Stimulated activated CD4-positive, alpha-beta T cell treated with anti-CD3 and anti-CD28 coated beads, TNF-alpha, amount 100 ng/mL, for 4 hours (primary cell): Measurements from ENCODE around the gene IGDCC3.
"Not testable (repeated sequence)": the region's sequence is repeated elsewhere in the genome, so short reads cannot be mapped to it uniquely, and the experiment has no call there.

Experiments used
- DNase-seq, 3 experiments: peaks; one replicate each; pipeline ENCODE4 v3.0.0-alpha.2; 2020; ENCODE audit warnings: low read depth in 3 of 3

IGDCC3 gene

DNA sequence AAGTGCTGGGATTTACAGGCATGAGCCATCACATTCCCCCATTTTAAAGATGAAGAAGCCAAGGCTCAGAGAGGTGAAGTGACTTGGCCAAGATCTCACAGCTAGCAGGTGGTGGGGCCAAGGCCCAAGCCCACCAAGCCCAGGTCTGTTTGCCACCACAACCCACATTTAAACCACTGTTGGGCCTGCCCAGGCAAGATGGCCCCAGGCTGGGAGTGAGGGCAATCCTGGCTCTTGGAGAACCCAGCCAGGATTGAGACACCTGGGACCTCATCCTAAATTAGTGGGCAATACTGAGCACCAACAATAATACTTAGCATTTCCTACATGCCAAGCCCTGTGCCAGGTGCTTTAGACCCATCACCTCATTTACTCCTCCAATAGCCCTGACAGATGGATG lies 6.9 kb downstream of the IGDCC3 start:
- DNase-seq: no peak

DNA sequence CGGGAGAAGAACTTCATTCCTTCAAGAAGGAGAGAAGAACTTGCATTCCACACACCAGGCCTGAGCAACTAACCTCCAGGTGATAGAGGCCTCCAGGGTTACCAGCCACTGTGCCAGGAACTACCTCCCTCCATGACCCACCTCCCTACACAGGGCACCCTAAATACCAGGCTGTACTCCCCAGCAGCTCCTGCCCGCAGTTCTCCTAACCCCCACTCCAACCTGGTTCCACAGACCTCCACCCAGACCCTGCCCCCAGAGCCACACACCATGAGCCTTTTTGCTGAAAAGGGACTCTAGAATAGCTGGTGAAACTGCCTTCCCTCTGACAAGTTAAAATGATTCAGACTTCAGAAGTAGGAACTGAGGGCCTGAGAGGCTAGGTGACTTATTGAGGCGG lies 8.2 kb downstream of the IGDCC3 start:
- no peak for DNase-seq

DNA sequence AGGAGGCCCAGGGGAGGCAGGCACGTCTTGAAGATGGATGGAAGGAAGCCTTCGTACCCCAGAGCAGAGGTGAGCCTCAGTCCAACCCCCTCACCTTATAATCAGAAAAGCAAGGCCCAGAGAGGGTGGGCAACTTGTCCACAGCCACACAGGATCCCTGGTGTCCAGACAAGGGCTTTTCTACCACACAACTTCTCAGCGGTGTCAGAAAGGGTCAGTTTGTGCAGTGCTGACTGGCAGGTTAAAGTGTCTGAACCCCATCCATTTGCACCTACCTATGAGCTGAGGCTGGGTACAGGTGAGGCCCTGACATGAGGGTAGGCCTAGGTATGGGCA lies 8.6 kb downstream of the IGDCC3 start:
- DNase-seq: no peak

DNA sequence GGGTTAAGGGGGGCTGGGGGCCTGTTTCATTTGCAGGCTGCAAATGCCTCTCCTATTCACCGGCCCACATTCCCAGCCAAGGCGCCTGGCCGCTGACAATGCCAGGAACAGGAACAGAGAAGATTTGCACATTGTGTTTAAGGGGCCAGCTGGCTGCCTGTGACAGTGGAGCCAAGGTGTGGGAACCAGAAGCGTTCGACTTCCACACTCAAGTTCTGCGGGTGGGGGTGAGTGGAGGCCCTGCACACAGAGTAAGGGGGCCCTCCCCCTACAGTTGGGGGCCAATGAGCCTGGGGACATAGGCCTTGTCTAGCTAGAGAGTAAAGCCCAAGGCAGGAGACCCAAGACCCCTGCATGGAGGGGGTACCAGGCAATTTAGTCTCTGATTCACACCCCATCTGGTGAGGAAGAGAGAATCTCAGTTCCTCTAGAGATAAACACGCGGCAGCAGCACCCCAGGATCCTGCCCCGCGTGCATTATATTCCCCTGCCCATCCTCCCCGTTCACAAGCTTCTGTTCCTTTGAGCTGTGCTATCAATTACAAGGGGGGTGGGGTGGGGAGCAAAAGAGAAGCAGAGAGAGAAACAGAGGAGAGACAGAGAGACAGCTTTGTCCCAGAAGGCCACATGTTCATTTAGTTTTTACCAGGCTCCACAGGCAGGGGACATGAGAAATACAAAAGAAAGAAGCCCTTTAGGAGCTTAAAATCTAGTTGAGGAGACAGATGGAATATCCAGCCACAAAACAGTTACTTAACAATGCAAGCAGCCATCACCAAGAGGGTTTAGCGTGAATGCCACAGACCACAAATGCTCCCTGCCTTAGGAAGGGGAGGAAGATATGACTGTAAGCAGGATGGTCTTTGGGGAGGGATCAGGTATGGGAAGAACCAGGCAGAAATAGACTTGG lies 9.2 kb downstream of the IGDCC3 start:
- no peak for DNase-seq

DNA sequence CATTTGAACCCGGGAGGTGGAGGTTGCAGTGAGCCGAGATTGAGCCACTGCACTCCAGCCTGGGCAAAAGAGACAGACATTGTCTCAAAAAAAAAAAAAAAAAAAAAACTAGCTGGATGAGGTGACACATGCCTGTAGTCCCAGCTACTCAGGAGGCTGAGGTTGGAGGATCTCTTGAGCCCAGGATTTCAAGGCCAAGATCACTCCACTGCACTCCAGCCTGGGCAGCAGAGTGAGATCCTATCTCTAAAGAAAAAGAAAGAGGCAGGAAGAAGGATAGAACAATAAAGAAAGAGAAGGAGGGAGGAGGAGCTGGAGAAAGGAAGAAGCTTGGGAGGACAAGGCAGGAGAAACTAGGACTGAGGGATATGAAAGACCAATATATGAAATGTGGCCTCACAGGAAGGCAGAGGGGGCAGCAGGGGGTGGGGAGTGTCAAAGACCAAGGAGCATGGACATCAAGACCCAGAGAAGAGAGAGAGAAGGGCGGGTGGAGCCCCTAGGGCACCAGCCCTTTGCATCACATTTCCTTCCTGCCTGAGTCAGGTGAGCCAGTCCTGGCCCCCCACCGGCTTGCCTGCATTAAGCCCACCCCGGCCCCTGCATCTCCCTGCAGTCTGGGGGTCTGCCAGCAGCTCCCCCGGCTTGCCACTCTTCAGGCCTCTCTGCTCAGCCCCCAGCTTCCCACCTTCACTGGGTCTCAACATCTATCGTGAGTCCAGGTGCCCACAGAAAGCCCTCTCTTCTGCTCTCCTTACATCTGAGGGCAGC lies 11.5 kb downstream of the IGDCC3 start:
- no peak for DNase-seq

DNA sequence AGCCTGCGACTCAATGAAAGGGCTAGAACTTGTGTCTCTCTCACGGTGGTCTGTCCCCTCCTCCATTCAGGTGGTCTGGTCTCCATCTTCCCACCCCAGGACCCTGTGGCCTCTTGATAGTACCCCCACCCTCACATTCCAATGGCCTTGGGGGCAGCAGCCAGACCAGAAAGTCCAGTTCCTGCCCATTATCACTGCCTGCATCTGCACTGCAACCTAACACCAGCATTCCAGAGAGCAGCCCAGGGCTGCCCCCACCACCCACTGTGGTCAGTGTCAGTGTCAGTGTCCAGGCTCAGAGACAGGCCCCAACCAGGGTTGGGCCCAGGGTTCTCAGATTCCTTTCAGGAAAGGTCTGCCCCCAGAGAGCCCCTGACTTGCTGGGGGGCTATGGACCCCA lies 12.6 kb downstream of the IGDCC3 start:
- DNase-seq: no peak

DNA sequence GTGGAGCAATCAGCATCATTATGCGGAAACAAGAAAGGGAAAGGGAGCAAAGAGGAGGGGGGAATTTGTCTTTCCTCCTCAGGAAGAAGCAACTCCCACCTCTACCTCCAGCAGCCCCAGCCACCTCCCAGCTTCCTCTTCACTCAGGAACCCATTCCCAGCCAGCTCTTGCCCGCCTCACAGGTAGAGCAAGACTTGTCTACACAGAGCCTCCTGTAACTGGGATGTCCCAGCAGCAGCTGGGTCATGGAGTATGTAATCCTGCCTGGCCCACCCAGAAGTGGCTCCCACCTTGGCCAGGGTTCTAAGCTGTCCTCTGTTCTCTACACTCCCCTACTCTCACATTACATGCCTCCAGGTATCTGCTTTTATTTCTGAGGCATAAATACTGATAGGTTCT lies 14.0 kb downstream of the IGDCC3 start:
- DNase-seq: no peak

DNA sequence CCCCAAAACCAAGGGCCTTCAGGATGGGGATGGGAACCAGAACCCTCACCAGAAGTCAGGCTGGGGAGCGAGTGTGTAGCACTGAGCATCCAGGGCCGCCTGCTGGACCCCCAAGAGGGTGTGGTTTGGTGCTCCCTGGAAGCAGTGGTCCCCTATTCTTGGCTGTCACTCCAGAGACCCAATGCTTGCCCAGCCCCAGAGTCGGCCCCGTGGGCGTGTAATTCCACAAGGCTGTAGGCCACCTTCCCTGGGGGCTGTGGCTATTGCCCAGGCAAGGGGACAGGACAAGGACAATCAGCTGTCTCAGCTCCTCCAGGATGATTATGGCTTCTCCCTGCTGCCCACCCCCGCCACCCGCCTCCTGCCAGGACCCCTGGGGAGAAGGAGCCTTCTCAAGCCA lies 14.5 kb downstream of the IGDCC3 start:
- DNase-seq: no peak

DNA sequence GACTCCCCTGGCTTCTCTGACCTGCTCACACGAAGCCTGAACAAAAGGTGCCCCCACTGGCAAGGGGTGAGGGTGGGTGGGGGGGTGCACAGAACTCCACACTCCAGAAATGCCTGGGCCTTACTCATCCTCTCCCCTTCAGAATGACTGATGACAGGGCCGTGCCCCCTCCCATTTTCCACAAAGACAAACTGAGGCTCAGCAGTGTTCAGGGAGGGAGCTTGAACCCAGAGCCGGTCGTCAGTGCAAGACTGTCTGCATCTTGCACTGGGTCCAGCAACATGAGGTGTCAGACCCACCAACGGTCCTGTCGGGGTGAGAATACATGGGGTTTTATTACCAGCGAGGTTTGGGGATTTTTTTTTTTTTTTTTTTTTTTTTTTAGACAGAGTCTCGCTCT lies 15.3 kb downstream of the IGDCC3 start:
- no peak for DNase-seq

DNA sequence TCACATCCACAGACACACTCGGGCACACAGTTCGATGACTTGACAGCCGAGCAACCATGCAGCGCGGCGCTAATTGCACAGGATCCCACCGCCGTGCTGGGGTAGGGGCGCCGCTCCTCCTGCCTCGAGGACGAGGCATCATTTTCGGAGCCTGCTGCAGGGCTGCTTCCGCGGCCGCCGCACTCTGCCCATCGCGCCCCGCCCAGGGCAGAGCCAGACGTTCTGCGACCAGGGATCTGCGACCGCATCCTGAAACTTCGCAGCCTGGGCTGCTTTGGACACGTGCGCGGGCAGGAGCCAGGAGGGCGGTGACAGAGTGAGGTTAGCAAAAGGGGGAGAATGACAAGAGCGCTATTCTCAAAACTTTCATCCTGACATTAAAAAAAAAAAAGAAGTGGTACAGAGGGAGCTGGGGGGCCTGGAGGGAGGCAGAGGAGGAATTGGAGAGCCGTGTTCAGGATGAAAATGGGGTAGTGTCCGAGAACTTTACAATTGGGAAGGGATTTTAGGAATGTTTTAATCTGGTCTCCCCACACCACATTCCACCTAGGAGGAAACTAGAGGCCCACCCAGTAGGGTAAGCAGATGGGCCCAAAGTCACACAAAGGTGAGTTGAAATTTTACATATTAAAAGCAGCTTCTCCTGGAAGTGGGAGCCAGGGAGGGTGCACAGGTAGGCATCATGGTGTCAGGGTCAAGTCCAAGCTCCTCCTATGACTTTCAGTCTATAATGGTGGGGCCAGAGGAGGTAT lies 15.9 kb downstream of the IGDCC3 start:
- DNase-seq: no peak

DNA sequence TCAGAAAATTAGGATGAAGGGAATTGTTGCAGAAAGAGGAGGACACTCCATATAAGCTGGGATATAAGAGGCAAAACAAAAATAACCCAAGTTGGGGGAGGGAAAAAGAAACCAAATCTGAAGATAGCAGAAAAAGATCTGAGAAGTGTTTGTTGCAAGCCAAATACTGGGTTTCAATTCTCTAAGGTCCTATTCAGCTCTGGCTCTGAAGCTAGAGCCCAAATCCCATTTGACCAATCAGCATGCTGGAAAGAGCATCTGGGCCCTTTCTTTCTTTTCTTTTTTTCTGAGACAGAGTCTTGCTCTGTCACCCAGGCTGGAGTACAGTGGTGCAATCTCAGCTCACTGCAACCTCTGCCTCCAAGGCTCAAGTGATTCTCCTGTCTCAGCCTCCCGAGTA lies 17.3 kb downstream of the IGDCC3 start:
- no peak for DNase-seq

DNA sequence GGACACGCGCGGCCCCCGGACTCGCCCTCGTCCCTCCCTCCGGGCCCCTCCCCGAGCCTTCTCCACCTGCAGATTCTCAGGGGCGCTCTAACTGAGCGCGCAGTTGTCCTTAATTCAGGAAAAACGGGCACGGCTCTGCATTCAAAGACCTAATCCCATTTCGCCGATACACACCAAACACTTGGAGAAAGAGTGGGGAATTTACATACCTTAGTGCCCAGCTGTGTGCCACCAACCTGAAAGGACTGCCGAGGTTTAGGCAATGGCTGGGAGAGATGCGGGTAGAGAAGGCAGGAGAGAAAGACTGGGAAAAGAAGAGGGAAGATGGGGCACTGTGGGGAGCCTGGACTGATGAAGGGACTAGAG lies 21.8 kb downstream of the IGDCC3 start:
- DNase-seq: no peak

DNA sequence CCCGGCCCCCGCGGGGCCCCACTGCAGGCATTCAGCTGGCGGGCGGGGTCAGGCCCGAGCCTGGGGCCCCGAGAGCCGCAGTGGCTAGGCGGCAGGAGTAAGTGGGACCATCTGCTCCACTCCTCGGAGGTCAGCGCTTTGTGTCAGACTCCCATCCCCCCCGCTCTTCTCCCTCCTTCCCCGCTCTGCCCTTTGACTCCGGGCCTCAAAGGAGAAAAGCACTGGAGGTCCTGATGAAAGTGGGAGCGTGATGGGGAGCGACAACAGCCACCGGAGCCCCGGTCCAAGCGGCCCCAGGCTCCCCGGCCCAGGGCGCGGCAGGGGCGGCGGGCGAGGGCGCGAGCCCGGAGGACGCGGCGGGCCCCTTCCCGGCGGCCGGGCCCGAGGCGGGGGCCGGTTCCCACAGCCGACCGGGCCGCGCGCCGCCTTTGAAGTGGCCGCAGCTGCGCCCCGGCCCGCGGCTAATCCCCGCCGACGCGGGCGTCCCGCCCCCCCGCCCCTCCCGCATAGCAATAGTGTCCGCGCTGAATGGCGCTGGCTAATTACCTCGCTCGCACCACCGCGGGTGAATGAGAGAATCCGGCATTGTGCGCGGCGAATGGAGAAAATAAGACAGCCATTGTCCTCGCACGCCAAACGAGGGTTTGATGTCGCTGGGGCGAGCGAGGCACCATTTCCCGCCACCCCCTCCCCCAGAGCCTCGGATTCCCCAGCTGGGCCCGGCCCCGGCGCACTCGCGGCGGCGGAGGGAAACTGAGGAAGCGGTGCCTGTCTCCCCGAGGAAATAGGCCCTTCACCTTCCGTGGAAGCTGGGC lies 22.4 kb downstream of the IGDCC3 start:
- DNase-seq: no peak

DNA sequence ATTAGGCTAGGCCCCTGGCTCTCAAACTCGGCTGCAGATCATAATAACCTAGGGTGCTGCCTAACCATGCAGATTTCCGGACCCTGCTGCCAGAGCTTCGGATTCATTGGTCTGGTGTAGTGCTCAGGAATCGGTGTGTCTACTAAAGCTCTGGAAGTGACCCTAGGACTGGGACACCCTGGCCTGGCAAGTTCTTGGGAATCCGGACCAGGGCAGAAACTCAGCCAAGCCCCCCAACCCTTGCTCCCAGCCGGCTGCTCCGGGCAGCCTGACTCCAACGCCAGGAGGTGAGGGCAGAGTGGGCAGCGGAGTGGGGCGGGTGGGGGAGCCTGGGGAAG lies 23.0 kb downstream of the IGDCC3 start:
- DNase-seq: no peak

DNA sequence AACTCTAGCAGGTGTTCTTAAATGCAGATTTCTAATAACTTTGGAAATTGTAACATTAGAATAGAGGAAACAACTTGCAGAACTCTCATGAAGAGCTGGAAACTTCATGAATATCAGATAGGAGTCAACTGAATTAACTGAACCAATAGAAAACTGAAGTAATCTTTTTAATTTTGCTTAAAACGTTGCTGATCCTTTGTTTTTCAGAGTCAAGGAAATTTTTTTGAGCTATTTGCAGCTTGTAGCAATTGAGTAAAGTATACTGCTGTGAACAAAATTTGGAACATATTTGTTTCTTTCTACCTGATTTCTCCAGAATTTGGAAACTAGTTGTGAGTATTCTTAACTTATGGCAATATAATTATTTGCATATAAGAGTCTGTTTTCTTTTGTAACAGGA lies 25.8 kb downstream of the IGDCC3 start:
- DNase-seq: not testable (repeated sequence)

DNA sequence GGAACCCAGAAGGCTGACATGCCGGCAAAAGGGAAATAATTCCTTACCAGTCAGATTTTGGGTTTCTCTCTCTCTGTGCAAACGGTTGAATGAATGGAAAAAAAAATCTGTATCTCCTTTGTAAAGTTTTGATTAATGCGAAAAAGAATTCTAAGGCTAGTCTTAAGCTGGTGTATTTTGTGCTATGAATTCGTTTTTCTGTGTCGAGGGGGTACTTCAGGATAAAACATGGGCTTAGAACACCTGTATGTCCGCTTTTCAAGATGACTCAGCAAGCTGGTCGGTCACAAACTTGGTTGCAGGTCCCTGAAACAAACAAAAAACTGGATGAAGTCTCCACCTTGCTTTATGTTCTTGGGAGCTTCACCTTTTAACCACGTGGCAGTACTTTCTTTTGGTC lies 28.5 kb downstream of the IGDCC3 start:
- no peak for DNase-seq

DNA sequence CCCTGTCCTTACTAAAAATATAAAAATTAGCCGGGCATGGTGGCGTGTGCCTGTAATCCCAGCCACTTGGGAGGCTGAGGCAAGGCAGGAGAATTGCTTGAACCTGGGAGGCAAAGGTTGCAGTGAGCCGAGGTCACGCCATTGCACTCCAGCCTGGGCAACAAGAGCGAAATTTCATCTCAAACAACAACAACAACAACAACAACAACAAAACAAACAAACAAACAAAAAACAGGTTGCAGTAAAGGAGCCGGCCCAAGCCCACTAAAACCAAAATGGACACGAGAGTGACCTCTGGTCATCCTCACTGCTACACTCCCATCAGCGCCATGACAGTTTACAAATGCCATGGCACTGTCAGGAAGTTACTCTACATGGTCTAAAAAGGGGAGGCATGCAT lies 30.0 kb downstream of the IGDCC3 start:
- not testable (repeated sequence) for DNase-seq

DNA sequence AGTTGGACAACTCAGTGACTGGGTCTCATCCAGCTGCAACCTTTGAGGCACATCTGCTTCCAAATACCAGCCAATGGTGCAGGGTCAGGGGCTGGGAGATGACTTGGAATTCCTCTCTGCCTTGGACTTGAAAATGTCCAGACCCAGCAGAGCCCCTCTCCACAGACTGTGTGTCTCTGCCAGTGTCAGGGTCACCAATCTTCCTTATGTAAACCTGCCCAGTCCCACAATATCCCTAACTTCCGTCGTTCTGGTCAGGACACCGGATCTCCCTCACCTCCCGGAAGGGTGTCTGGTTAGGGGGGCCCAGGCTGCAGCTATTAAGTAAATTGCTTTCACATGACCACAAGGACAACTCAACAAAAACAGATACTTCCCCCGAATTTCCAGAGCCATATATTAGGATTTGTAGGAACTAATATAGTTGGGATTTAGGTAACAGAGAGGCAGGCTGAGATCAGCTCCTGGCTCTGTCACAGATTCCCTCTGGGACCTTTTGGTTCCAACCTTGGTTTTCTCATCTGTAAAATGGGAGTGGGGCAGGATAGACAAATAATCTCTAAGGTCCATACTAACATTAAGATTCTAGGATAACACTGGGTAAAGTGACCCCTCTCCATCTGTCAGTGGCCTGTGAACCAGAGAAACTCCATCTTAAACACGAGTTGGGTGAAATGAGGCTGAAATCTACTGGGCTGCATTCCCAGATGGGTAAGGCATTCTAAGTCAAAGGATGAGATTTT lies 30.8 kb downstream of the IGDCC3 start:
- no peak for DNase-seq

DNA sequence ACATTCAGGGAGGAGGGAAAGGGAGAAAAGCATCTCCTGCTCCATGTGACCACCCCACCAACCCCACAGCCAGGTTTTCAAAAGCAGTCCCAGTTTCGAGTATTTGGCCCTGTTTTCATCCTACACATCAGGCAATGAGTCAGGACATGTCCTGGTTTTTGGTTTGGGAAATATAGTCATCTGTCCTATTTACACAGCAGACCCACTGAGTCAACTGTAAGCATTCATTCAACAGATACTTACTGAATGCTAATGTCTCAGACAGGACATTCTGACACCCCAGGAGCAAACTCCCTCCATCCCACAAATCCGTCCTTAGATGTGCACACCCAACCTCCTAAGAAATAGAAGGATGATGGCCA lies 32.9 kb downstream of the IGDCC3 start:
- DNase-seq: no peak

DNA sequence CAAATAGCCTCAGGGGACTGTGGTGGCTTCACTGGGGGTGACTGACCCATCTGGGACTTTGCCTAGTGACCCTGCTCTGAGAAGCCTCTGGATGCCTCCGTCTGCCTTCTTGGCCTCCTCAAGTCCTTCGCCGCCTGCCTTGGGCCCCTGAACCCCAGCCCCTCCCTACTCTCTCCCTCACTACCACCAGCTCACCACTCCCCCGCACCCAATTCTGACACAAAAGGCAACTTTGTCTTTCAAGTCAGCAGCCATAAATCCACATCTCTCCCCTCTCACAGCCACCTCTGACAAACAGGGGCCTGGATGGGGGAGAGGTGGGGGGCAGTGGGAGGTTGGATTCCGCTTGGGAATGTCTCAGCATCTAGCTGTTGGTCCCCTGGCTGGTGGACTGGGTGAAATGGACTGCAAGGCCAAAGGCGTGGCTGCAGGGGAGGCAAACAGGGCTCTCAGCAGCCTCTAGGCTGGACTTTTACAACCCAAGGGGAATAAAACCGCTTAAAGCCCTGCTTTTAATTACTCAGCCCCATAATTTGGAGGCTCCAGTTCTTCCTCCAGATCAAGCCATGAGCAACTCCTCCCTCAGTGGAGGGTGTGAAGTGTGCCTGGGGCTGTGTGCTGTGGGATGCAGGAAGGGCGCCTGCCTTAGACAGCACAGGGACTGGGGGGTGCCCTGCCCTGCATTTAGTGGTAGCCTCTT lies 33.4 kb downstream of the IGDCC3 start:
- DNase-seq: no peak
